GM12873 (cell line): ENCODE measurements around the gene ABCA1.

Experiments used
- TF ChIP-seq, protein P1 (sequence below): IDR thresholded peaks from 2 replicates; pipeline ENCODE4 v1.5.1; 2012; ENCODE audit warnings: low read depth, mild to moderate bottlenecking, moderate library complexity, low read length, control low read depth; ENCODE audit not compliant: insufficient read depth; ENCODE audit errors: missing control alignments

The ABCA1 gene

DNA sequence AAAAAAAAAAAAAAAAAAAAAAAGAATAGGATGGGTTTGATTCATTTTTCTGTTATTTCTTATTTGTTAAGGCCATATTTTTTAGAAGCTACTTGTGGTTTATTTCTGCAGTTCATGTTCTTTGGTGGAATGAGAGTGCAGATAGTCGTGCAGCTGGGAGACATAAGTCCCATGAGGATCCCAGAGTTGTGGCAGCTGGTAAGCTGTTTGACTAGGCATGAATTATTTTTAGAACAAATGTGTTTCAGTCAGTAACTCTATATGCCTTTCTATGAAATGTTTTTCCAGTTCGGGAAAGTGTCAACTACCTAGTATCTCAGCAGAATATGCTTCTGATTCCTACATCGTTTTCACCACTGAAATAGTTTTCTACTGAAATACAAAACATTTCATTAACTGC lies 169.0 kb downstream of the ABCA1 start:
- TF ChIP-seq, protein P1, sequence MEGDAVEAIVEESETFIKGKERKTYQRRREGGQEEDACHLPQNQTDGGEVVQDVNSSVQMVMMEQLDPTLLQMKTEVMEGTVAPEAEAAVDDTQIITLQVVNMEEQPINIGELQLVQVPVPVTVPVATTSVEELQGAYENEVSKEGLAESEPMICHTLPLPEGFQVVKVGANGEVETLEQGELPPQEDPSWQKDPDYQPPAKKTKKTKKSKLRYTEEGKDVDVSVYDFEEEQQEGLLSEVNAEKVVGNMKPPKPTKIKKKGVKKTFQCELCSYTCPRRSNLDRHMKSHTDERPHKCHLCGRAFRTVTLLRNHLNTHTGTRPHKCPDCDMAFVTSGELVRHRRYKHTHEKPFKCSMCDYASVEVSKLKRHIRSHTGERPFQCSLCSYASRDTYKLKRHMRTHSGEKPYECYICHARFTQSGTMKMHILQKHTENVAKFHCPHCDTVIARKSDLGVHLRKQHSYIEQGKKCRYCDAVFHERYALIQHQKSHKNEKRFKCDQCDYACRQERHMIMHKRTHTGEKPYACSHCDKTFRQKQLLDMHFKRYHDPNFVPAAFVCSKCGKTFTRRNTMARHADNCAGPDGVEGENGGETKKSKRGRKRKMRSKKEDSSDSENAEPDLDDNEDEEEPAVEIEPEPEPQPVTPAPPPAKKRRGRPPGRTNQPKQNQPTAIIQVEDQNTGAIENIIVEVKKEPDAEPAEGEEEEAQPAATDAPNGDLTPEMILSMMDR: no peak

- TF ChIP-seq, protein P1: no peak
Observed at GRCh38 chr9:104750185-104750767, 177.7 kb downstream of the ABCA1 start.

- TF ChIP-seq, protein P1: no peak
Observed at GRCh38 chr9:104748359-104749031, 179.5 kb downstream of the ABCA1 start.

- TF ChIP-seq, protein P1: no peak
Observed at GRCh38 chr9:104747565-104748358, 180.2 kb downstream of the ABCA1 start, which contains the start of gene NIPSNAP3A. Gene NIPSNAP3A, plus strand, starts transcription at chr9:104747683. Its CDS starts 110 bp downstream, at chr9:104747793.

DNA sequence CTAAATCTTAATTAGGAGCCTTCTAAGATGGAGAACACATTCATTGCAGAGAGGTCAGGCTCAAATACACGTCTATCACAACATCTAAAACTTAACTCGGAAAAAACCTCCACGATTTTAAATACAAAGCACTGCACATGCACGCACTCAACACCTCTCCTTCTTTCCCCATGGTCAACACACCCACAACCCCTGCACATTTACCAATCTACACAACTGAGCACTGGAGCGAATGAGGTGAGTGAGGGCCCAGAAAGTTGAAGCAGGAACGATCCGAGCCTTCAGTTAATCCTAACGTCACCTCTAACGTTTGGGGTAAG lies 180.8 kb downstream of the ABCA1 start:
- TF ChIP-seq, protein P1: no peak

DNA sequence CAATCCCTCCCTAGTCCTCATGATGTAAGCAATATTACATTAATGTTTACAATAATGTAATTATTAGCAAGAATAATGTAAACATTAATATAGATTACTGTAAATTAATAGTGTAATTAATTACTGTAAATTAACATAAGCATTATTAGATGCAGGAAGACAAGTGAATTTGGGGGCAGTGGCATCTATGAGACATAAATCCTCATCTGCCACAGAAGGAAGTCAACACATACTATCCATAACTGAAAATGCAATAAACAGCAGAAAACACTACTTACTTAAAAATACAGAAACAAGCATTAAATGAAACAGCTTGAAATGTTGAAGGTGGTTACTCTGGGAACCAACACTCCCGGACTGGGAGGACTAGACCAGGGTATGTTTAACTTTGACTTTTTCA lies 181.2 kb downstream of the ABCA1 start:
- TF ChIP-seq, protein P1: no peak

DNA sequence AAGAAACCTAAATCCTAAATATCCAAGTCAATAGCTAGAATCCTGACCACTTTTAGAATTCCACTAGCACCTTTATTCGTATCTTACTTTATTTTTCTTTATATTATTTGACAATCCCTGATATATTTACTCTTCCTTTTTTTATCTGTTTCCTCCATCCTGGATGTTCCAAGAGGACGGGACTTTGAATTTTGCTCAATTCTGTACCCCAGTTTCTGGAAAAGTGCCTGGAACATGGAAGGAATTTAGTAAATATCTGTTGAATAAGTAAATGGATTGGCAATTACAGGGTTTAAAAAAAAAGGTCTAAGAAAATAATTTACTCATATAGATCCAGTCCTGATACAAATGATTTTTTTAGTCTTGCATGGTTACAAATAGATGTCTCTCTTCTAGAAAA lies 181.7 kb downstream of the ABCA1 start:
- TF ChIP-seq, protein P1: no peak
